HepG2 (cell line): ENCODE data around the gene CDK5R1. TPM values are rescaled to one million over a fixed set of nuclear protein-coding genes. Genes with fewer than 3 reads are reported as not detected.

Source experiments
- ATF2 ChIP-seq: sonication (generic); formaldehyde crosslinking; IDR thresholded peaks from 2 replicates; pipeline ENCODE4 v1.4.0; 2020; ENCODE audit warnings: missing genetic modification reagents
- CHCHD3 ChIP-seq: sonication (generic); formaldehyde crosslinking; IDR thresholded peaks from 2 replicates; pipeline ENCODE4 v1.8.0; 2022; ENCODE audit warnings: mild to moderate bottlenecking, missing genetic modification reagents, moderate library complexity
- DNMT1 ChIP-seq: sonication (generic); formaldehyde crosslinking; IDR thresholded peaks from 2 replicates; pipeline ENCODE4 v1.5.1; 2020; ENCODE audit warnings: mild to moderate bottlenecking, missing genetic modification reagents
- EED ChIP-seq: sonication (generic); formaldehyde crosslinking; IDR thresholded peaks from 2 replicates; pipeline ENCODE4 v1.5.0; 2020; ENCODE audit warnings: mild to moderate bottlenecking, missing genetic modification reagents
- GMEB1 ChIP-seq: sonication (generic); formaldehyde crosslinking; IDR thresholded peaks from 2 replicates; pipeline ENCODE4 v1.5.1; 2020; ENCODE audit warnings: missing genetic modification reagents, mild to moderate bottlenecking, borderline replicate concordance
- KDM3A ChIP-seq: IDR thresholded peaks from 2 replicates; pipeline ENCODE4 v1.6.1; 2018; ENCODE audit warnings: low read depth, missing compliant biosample characterization
- PHF20 ChIP-seq: sonication (generic); formaldehyde crosslinking; IDR thresholded peaks from 2 replicates; pipeline ENCODE4 v1.5.0; 2020; ENCODE audit warnings: mild to moderate bottlenecking, missing genetic modification reagents
- THRA ChIP-seq: sonication (generic); formaldehyde crosslinking; IDR thresholded peaks from 2 replicates; pipeline ENCODE4 v1.4.0; 2020; ENCODE audit warnings: missing genetic modification reagents, borderline replicate concordance
- YEATS2 ChIP-seq: sonication (generic); formaldehyde crosslinking; IDR thresholded peaks from 2 replicates; pipeline ENCODE4 v1.4.0; 2020; ENCODE audit warnings: missing genetic modification reagents, borderline replicate concordance
- ZNF20 ChIP-seq: sonication (generic); formaldehyde crosslinking; IDR thresholded peaks from 2 replicates; pipeline ENCODE4 v1.4.0; 2020; ENCODE audit warnings: mild to moderate bottlenecking, moderate library complexity, missing genetic modification reagents
- ZNF569 ChIP-seq: sonication (generic); formaldehyde crosslinking; IDR thresholded peaks from 2 replicates; pipeline ENCODE4 v1.5.0; 2020; ENCODE audit warnings: mild to moderate bottlenecking, missing genetic modification reagents, moderate library complexity, borderline replicate concordance
- ZNF670 ChIP-seq: sonication (generic); formaldehyde crosslinking; IDR thresholded peaks from 2 replicates; pipeline ENCODE4 v1.8.0; 2022; ENCODE audit warnings: mild to moderate bottlenecking, missing genetic modification reagents, borderline replicate concordance
- ZNF709 ChIP-seq: sonication (generic); formaldehyde crosslinking; IDR thresholded peaks from 2 replicates; pipeline ENCODE4 v1.5.0; 2020; ENCODE audit warnings: mild to moderate bottlenecking, missing genetic modification reagents
- polyA plus RNA-seq, 8 experiments: library from polyadenylated mRNA; depleted of rRNA in 3 of 8; stranded (reverse) in 7 of 8; unstranded in 1 of 8; fragments of >200 nt; fragmentation: Illumina TruSeq in 4 of 8; extraction: Trizol in 4 of 8; gene quantifications; 2 replicates each; pipeline versions ENCODE4 v1.2.1 to v1.2.3, GENCODE V29; 2011 to 2016; ENCODE audit warnings: low read depth in 4 of 8, missing spikeins in 1 of 8, mixed read lengths in 1 of 8; ENCODE audit not compliant: insufficient read depth in 1 of 8
- total RNA-seq, 5 experiments: library from RNA; depleted of rRNA; stranded (reverse); fragments of >200 nt; fragmentation: Illumina TruSeq; extraction: Trizol; gene quantifications; 2 replicates each; pipeline ENCODE4 v1.2.3, GENCODE V29; 2016; ENCODE audit warnings: low read depth in 1 of 5
- TF ChIP-seq, protein P1 (sequence below): sonication (generic); formaldehyde crosslinking; IDR thresholded peaks from 2 replicates; pipeline ENCODE4 v1.4.0; 2020; ENCODE audit warnings: missing genetic modification reagents, mild to moderate bottlenecking, borderline replicate concordance
- TF ChIP-seq, protein P2 (sequence below), 2 experiments: sonication (generic) in 1 of 2; formaldehyde crosslinking in 1 of 2; IDR thresholded peaks; 2 replicates each; pipeline versions ENCODE4 v1.4.0 to v1.6.1; 2016 to 2020; ENCODE audit warnings: borderline replicate concordance in 1 of 2, low read depth in 1 of 2, mild to moderate bottlenecking in 1 of 2, missing genetic modification reagents in 1 of 2

Gene CDK5R1
- total and polyA plus RNA-seq, 2 of the 13 experiments (the other 11 are each of a cell fraction or from before 2014, with no cell fraction given): 1.1 to 3.9 TPM

DNA sequence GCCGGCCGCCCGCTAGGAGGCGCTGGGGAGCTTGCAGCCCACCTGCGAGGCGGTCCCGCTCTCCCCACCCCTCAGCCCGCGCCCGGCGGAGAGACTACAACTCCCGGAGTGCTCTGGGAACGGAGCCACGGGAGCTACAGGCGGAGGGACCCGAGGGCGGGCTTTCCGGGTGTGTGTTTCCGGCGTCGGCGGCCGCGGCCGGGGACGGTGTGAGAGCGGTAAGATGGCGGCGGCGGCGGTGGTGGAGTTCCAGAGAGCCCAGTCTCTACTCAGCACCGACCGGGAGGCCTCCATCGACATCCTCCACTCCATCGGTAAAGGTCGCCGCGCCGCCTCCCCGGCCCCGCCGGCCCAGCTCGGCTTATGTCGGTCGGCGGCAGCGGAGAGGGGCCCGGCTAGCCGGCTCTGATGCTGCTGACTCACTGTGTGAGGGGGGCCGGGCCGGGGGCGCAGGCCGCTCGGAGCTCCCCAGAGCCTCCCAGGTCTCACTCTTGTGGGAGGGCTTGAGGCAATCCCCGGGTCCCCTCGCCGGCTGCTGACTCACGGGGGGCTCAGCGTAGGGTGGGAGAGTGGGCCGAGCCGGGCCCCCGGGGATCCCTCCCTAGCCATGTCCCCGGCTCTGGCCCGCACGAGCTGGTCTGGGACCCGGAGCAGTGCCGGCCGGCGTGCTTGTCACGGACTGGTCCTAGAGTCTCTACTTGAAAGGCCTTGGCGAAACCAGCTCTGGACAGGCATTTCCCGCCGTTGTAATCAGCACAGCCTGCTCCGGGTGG is 42.3 kb upstream of the CDK5R1 start, which contains the start of gene PSMD11 (continued):
- TF ChIP-seq ZNF569 (0 out of 2 replicates have a peak, but pooled peaks have one; percentile 36), ZNF670 (CRISPR knock-in tag) (peak; percentile 87; the same call in 1 of the 2 replicates), DNMT1 (CRISPR knock-in tag) (no peak), EED (CRISPR knock-in tag) (0 out of 2 replicates have a peak, but pooled peaks have one; percentile 48), GMEB1 (CRISPR knock-in tag) (peak; percentile 91), CHCHD3 (CRISPR knock-in tag) (no peak), ZNF709 (CRISPR knock-in tag) (peak; percentile 74), ZNF20 (0 out of 2 replicates have a peak, but pooled peaks have one; percentile 34), KDM3A (CRISPR knock-in tag) (peak; percentile 61; the same call in 1 of the 2 replicates), ATF2 (peak; percentile 70), YEATS2 (CRISPR knock-in tag) (peak; percentile 89; the same call in 1 of the 2 replicates), PHF20 (CRISPR knock-in tag) (peak; percentile 76), THRA (CRISPR knock-in tag) (0 out of 2 replicates have a peak, but pooled peaks have one; percentile 16)
- TF ChIP-seq, protein P1, sequence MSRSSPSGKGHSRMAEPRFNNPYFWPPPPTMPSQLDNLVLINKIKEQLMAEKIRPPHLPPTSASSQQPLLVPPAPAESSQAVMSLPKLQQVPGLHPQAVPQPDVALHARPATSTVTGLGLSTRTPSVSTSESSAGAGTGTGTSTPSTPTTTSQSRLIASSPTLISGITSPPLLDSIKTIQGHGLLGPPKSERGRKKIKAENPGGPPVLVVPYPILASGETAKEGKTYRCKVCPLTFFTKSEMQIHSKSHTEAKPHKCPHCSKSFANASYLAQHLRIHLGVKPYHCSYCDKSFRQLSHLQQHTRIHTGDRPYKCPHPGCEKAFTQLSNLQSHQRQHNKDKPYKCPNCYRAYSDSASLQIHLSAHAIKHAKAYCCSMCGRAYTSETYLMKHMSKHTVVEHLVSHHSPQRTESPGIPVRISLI (CRISPR knock-in tag): no peak
- TF ChIP-seq, protein P2, sequence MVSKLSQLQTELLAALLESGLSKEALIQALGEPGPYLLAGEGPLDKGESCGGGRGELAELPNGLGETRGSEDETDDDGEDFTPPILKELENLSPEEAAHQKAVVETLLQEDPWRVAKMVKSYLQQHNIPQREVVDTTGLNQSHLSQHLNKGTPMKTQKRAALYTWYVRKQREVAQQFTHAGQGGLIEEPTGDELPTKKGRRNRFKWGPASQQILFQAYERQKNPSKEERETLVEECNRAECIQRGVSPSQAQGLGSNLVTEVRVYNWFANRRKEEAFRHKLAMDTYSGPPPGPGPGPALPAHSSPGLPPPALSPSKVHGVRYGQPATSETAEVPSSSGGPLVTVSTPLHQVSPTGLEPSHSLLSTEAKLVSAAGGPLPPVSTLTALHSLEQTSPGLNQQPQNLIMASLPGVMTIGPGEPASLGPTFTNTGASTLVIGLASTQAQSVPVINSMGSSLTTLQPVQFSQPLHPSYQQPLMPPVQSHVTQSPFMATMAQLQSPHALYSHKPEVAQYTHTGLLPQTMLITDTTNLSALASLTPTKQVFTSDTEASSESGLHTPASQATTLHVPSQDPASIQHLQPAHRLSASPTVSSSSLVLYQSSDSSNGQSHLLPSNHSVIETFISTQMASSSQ (IDR thresholded peaks at IDR 0.05; ENCODE audit: low read depth): no peak
- TF ChIP-seq, protein P2 (CRISPR knock-in tag; IDR thresholded peaks at IDR 0.05; ENCODE audit: borderline replicate concordance): peak; percentile 63; the same call in 1 of the 2 replicates
